ENCODE results near the gene DMAP1.

Gene DMAP1

DNA sequence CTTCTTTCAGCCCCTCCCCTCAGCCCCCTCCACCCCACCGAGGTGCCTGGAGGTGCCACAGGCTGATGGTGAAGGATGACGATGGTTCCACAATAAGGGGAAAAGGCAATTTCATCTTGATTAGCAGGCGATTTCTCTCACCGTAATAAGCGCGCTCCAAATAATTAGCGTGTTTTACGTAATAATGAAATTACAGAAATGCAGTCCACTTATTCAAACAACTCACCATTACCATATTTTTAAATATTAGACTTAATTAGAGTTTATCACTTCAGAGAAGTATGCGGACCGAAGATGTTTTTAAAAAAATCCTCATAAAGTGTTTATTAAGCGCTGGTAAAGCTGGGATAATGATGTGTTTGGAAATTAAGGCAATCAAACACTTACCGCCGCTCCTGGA, 14.9 kb downstream of the DMAP1 start:
- DNase-seq (ENCODE audit: low spot score), result no peak

GRCh38 chr1:44229435-44230167, 16.3 kb downstream of the DMAP1 start:
- DNase-seq (ENCODE audit: low spot score), result no peak

DNA sequence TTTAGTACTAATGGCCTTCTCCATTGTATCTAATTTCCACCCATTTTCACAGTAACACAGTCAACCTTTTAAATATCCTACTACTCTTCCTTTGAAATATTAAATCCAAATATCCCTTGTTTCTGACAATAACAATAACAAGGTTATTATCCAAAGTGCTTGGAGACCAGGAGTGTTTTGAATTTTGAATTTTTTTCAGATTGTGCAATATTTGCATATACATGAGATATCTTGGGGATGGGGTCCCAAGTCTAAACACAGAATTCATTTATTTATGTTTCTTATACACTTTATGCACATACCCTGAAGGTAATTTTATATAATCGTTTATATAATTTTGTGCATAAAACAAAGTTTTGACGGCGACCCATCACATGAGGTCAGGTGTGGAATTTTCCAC, 17.5 kb downstream of the DMAP1 start:
- DNase-seq (ENCODE audit: low spot score), result no peak

- DNase-seq (ENCODE audit: low spot score), result no peak
Measured at GRCh38 chr1:44233593-44233992, 20.3 kb downstream of the DMAP1 start.

DNA sequence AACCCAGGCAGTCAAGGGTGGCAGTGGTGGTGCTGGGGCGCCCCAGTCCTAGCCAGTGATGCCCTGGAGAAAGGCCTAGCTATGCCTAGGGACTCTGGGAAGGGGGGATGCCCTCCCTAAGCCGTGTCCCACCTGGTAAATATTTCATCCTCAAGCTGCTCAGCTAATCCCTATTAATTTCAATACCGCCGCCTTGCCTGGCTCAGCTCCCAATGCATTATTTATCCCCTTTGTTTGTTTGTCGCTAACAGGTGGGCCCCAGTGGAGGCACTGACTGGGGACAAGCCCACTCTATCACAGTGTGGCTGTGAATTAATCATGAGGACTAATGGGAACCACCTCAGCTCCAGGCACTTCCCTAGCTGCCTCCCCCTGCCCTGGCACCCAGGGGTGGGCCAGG, 22.5 kb downstream of the DMAP1 start:
- DNase-seq (ENCODE audit: low spot score), result no peak

- no peak for DNase-seq (ENCODE audit: low spot score)
Measured at GRCh38 chr1:44236490-44237272, 23.4 kb downstream of the DMAP1 start.

DNA sequence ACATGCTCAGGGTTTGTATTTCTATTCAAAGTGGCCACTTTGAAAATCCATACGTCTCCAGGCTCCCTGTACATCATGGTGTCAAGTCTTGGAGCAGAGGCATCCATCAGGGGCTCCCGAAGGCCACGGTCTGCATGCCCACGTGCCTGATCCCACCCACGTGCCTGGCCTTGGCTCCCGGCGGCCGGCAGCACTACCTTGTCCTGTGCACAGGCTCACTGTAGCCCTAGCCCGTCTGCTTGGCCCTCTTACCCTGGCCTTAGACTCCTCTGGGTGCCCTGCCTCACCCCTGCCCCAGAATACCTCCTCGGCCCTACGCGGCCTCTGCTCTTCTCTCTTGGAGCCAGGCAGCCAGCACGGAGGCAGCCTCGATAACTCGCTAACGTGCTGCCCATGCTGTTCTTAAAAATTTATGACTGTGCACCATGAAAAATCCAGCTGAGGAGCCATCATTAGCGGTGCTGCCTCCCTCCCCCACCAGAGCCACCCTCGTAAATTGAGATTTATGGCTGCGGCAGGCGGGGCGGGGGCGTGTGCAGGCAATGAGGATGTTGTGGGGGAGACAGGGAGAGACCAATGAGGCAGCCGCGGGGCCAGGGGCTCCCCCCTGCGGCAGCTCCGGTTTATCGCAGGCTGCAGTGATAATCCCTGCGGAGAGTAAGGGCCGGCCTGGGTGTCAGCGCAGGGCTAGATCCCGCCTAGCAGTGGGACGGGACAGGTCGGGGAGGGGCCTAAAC, 24.6 kb downstream of the DMAP1 start:
- DNase-seq (ENCODE audit: low spot score), result no peak

- no peak for DNase-seq (ENCODE audit: low spot score)
Measured at GRCh38 chr1:44238660-44239059, 25.4 kb downstream of the DMAP1 start.

GRCh38 chr1:44239331-44239960, 26.2 kb downstream of the DMAP1 start:
- peak; percentile 11 for DNase-seq (ENCODE audit: low spot score)

GRCh38 chr1:44239961-44240371, 26.7 kb downstream of the DMAP1 start:
- no peak for DNase-seq (ENCODE audit: low spot score)

GRCh38 chr1:44240802-44241671, 27.8 kb downstream of the DMAP1 start:
- no peak for DNase-seq (ENCODE audit: low spot score)

DNA sequence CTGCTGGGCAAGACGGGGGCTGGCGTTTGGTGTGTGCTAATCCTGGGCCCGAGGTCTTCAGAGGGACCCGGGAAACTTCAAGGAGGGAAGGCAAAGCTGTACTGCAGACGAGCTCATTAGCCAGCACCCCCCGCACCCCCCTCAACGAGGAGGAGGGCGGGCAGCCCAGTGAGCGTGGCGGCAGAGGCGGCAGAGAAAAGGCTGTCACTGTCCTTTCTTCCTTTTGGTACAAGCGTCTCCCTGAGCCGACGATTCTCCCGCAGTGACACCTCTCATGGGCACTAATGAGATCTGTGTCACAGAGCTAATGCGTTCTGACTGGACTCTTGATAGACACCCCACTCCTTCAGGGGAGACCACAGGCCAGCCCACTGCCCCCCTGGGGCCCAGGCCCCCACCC, 29.5 kb downstream of the DMAP1 start:
- no peak for DNase-seq (ENCODE audit: low spot score)

DNA sequence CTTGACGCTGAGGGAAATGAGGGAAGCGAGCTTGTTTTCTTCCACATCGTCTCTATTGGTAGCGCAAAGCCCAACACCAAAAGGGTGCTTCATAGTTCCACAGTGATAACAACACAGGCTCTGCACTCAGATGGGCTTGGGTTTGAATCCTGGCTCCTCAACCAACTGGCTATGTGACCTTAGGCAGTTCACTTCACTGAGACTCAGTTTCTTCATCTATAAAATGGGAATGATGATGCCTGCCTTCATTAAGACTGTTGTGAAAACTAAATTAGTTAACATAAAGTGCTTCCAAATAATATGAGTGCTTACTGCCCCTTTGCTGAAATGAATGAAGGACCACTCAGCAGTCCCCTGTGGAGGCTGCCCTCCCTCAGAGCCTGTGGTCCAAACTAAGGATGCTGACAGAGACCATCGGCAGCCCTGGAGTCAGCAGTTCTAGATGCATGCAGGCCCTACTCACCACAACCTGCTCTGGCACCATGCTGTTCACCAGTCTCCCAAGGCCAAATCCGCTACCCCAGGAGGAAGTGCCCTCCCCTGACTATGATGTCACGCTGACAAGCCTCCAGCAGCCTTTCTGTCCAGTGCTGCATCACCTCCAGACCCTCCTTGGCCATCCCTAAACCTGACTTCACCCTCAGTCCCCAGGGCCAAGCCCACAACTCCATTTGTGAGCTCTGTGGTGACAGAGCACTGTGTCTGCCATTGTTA, 30.7 kb downstream of the DMAP1 start:
- DNase-seq (ENCODE audit: low spot score), result no peak

GRCh38 chr1:44244986-44245385, 31.7 kb downstream of the DMAP1 start:
- DNase-seq (ENCODE audit: low spot score), result no peak

- DNase-seq (ENCODE audit: low spot score), result no peak
Measured at GRCh38 chr1:44246806-44247205, 33.5 kb downstream of the DMAP1 start.

- no peak for DNase-seq (ENCODE audit: low spot score)
Measured at GRCh38 chr1:44249543-44249942, 36.3 kb downstream of the DMAP1 start.

DNA sequence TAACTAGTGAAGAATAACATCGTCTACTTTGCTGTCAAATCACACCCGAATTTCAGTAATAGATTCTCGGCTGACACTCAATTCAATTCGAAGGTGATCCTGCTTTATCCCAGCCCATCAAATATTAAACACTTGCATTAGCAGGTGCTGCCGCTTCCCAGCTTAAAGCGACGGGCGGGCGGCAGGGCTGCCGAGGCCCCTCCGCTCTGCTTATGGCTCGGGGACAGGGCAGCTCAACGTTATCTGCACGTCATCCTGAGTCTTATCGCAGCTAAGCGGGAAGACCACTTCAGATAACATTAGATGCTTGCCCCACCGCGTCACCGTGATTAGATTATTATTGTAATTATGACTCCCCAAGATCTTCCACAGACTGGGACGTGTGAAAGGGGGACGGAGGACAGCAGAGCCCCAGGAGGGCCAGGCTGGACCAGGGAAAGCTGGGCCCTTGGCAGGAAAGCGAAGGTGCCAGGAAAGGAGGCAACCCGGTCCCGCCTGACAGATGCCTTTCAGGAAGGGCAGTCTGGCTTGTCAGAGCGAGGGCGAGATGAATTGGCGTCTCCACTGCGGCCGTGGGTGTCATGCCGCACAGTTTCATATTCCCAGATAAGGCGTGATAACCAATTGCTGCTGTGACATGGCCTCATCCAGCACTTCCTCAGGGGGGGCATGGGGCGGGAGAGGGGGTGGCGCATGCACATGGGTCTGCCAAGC, 37.0 kb downstream of the DMAP1 start:
- no peak for DNase-seq (ENCODE audit: low spot score)

DNA sequence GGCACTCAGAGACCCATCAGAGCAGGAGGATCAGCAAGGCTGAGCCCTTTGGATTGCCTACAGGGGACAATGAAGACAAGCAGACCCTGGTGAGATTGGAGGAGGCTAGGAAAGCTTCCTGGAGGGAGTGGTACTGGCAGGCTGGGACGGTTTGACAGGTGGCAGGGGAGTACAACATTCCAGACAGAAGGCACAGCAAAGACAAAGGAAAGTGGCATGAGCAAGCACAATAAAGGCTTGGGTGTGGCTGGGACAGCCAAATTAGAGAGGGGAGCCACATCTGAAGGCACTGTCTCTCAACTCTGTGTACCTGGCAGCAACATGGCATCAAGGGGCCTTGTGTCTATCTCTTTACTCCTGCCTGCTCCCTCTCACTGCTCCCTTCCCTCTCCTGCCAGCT, 38.2 kb downstream of the DMAP1 start:
- DNase-seq (ENCODE audit: low spot score), result no peak

GRCh38 chr1:44251989-44252671, 38.9 kb downstream of the DMAP1 start:
- no peak for DNase-seq (ENCODE audit: low spot score)
